ENCODE data around the gene UBAP2.
"Not testable (repeated sequence)": the region's sequence is repeated elsewhere in the genome, so short reads cannot be mapped to it uniquely, and the experiment has no call there.

UBAP2 gene

GRCh38 chr9:34049630-34050384 lies 1.1 kb upstream of the UBAP2 start:
- no peak for DNase-seq (ENCODE audit: low read depth in 4 of 4, low spot score in 1 of 4)

DNA sequence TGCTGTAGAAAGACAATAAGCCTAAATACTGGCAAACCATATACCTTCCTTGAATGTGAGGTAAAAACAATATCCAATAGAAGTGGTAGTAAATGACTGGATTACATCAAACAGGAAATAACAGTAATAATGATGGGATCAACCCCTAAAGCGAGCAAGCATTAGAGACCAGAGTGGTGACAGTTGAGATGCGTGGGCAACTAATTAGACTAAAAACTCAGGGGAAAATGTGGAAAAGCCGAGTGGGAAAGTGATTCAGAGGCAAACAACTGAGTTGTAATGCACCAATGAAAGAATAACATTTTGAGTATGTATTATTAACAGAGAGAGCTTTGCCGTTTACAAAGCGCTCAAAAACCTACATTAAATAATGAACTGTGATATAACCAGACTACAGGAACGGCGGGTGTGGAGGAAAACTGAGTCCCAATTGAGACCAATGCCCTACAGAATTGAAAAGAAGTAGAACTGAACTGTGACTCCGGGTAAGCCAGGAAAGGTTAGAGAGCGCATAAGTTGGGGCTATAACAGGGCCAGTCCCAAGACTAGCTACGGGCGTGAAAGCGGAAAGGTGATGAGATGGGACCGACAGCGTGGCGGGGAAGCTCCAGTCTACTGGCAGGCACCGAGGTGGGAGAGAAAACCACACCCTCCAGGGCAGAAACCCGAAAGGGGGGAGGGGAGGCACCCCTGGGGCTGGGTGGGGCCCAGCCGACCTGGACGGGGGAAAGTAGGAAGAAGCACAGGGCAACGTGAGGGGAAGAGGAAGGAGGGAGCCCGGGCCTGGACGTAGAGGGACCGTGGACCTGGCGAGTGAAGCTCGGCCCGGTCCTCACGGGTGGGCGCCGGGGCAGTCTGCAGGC lies 592 bp downstream of the UBAP2 start:
- DNase-seq (ENCODE audit: low read depth in 4 of 4, low spot score in 1 of 4): peak; percentile 15 to 62 (median 39)

DNA sequence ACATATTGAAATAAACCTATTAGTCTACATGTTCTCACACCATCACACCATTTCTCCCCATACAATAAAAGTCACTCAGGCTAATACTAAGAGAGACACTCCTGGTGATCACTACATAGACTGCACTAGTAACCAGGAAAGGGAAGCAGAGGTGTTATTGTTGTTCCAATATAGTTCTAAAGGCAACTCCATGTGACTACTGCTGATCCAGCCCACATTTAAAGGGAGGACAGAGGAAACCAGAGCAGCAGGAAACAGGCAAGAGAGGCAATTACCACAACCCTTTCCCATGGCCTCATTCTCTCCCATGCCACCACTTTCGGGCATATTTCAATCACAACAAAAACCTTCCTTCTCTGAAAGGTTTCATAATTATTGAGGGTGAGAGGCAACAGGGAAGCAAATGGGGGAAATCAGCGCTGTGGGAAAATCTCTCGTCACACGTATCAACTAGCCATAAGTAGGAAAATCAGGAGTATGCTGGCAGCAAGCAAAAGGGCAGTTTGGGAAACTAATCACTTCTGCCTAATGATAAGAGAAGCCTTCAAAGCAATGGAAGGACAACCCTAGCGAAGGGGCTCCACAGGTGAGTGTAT lies 1.8 kb downstream of the UBAP2 start:
- DNase-seq (ENCODE audit: low read depth in 4 of 4, low spot score in 1 of 4): no peak

- DNase-seq (ENCODE audit: low read depth in 4 of 4, low spot score in 1 of 4): no peak
Measured at GRCh38 chr9:34045903-34046302, 2.8 kb downstream of the UBAP2 start.

- not testable (repeated sequence) for DNase-seq (ENCODE audit: low read depth in 4 of 4, low spot score in 1 of 4)
Measured at GRCh38 chr9:34042074-34042473, 6.6 kb downstream of the UBAP2 start.

DNA sequence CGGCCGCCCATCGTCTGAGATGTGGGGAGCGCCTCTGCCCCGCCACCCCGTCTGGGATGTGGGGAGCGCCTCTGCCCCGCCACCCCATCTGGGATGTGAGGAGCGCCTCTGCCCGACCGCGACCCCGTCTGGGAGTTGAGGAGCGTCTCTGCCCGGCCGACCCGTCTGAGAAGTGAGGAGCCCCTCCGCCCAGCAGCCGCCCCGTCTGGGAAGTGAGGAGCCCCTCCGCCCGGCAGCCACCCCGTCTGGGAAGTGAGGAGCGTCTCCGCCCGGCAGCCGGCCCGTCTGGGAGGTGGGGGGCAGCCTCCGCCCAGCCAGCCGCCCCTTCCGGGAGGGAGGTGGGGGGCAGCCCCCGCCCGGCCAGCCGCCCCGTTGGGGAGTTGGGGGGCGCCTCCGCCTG lies 9.8 kb downstream of the UBAP2 start:
- not testable (repeated sequence) for DNase-seq (ENCODE audit: low read depth in 4 of 4, low spot score in 1 of 4)

GRCh38 chr9:34037626-34038025 lies 11.1 kb downstream of the UBAP2 start:
- DNase-seq (ENCODE audit: low read depth in 4 of 4, low spot score in 1 of 4): no peak

DNA sequence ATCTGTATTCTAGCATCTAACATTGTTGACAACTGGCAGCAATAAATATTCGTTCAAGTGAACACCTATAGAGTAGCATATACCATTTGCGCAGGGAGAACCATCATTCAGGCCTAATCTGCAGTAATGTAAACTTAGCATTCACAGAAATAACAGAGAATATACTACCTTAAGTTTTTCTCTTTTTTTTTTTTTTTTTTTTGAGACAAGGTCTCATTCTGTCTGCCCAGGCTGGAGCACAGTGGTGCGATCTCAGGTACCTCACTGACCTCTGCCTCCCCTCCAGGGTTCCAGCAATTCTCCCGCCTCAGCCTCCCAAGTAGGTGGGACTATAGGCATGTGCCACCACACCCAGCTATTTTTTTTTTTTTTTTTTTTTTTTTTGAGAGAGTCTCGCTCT lies 12.1 kb downstream of the UBAP2 start:
- no peak for DNase-seq (ENCODE audit: low read depth in 4 of 4, low spot score in 1 of 4)

DNA sequence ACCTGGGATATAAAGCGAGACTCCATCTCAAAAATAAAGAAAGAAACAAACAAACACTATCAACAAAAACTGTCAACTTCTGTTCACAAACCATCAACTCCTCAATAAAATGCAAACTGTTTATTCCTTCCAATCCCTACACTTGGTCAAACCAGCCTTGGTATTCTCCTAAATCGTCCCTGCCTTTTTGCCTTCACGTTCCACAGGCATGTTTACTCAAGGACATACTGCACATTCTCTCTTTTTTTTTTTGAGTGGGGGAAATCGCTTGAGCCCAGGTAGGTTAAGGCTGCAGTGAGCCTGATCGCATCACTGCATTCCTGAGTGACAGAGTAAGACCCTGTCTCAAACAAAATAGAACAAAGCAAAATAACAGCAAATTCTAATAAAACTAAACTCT lies 13.0 kb downstream of the UBAP2 start:
- DNase-seq (ENCODE audit: low read depth in 4 of 4, low spot score in 1 of 4): no peak

DNA sequence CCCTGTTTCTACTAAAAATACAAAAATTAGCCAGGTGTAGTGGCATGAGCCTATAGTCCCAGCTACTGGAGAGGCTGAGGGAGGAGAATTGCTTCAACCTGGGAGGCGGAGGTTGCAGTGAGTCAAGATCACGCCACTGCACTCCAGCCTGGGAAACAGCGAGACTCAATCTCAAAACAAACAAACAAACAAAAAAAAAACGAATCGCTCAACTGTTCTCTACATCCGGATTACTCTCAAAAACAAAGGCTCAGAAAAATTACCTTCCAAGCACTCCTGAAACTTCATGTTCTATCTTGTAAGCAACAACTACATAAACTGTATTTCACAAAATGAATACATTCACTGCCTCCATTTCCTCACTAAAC lies 14.0 kb downstream of the UBAP2 start:
- no peak for DNase-seq (ENCODE audit: low read depth in 4 of 4, low spot score in 1 of 4)

DNA sequence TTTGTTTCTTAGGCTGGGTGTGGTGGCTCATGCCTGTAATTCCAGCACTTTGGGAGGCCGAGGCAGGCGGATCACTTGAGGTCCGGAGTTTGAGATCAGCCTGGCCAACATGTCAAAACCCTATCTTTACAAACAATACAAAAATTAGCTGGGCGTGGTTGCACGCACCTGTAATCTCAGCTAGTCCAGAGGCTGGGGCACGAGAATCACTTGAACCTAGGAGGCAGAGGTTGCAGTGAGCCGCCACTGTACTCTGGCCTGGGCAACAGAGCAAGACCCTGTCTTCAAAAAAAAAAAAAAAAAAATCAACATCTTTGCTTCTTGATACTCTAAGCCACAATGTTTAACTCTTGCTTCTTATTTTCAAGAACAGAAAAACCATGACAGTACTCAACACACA lies 16.1 kb downstream of the UBAP2 start:
- DNase-seq (ENCODE audit: low read depth in 4 of 4, low spot score in 1 of 4): no peak

GRCh38 chr9:34027845-34028574 lies 20.7 kb downstream of the UBAP2 start:
- DNase-seq (ENCODE audit: low read depth in 4 of 4, low spot score in 1 of 4): no peak

GRCh38 chr9:34025811-34026210 lies 22.9 kb downstream of the UBAP2 start:
- no peak for DNase-seq (ENCODE audit: low read depth in 4 of 4, low spot score in 1 of 4)

DNA sequence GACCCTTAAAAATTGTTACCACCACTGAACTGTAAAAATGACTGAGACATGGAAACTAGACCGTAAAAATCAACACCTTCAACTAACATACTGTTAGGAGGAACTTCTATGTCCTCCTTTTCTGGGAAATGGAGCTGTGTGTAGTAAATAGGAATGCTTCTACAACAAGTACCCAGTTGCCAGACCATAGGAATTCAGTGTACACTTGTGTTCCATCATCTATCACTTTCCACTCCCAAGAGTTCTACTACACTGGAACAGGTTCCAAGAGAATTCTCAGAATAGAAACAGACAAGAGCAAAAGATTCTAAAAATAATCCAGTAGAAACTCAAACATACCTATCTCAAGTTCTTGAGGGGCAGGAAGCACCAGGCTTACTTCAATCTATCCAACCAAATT lies 23.6 kb downstream of the UBAP2 start:
- no peak for DNase-seq (ENCODE audit: low read depth in 4 of 4, low spot score in 1 of 4)

DNA sequence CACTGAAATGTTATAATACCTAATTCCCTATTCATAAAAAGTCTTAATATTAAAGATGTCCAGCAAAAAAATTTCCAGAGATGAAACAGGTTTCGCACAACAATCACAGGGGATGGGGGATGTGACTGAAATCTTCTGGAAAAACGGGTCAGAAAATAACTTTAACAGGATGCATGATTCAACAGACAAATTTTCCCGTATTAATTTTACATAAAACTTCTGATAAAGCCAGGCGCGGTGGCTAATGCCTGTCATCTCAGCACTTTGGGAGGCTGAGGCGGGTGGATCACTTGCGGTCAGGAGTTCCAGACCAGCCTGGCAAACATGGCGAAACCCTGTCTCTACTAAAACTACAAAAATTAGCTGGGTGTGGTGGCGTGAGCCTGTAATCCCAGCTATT lies 24.2 kb downstream of the UBAP2 start:
- not testable (repeated sequence) for DNase-seq (ENCODE audit: low read depth in 4 of 4, low spot score in 1 of 4)

DNA sequence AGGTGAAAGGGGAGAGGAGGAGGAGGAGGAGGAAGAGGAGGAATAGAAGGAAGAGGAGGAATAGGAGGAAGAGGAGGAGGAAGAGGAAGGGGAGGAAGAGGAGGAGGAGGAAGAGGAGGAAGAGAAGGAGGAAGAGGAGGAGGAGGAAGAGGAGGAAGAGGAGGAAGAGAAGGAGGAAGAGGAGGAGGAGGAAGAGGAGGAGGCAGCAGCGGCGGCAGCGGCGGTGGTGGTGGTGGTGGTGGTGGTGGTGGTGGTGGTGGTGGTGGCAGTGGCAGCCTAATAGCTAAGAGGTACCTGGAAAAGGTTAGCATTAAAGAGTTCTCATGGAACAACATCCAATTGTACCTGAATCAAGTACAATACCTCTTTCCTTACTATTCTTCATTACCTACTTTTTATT lies 32.5 kb downstream of the UBAP2 start:
- DNase-seq (ENCODE audit: low read depth in 4 of 4, low spot score in 1 of 4): no peak

GRCh38 chr9:34010979-34011378 lies 37.7 kb downstream of the UBAP2 start:
- DNase-seq (ENCODE audit: low read depth in 4 of 4, low spot score in 1 of 4): no peak

DNA sequence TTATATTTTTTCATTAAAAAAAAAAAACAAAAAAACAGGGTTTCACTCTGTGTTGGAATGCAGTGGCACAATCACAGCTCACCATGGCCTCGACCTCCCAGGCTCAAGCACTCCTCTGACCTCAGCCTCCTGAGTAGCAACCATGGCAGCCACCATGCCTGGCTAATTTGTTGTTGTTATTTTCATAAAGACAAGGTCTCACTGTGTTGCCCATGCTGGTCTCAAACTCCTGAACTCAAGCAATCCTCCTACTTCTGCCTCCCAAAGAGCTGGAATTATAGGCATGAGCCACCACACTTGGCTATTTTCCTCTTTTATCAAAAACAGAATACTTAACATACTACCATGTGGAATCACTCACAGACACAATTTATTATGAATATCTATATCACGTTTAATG lies 46.7 kb downstream of the UBAP2 start:
- no peak for DNase-seq (ENCODE audit: low read depth in 4 of 4, low spot score in 1 of 4)

DNA sequence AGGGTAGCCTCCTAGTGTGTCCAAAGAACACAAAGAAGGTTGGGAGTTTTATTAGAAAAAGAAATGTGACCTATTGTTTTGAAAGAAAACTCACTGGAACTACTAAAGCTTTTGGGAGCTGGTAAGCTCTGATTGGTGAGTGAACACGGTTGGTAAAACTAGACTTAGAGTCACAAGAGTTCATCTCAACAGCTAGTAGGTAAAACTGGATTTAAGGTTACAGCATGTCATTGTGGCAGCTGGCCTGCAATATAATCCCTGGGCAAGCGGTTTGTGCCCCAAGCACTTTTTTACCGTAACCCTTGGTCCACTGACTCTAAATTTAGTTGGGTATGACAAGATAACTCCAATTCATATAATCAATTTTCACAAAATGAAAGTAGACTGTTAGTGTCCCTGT lies 47.4 kb downstream of the UBAP2 start:
- no peak for DNase-seq (ENCODE audit: low read depth in 4 of 4, low spot score in 1 of 4)

DNA sequence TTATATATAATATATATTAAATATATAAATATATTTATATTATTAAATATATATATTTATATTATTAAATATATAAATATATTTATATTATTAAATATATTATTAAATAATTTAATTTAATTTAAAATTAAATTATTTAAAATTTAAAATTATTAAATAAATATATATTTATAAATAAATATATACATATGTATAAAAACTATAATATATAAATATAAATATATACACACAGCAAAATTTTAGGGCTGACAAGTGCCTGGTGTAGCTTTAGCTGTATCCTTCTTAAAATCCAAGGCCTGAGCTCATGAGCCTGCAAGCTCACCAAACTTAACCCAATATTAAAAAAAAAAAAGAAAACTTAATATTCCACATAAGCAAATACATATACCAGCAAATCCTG lies 53.2 kb downstream of the UBAP2 start:
- no peak for DNase-seq (ENCODE audit: low read depth in 4 of 4, low spot score in 1 of 4)

DNA sequence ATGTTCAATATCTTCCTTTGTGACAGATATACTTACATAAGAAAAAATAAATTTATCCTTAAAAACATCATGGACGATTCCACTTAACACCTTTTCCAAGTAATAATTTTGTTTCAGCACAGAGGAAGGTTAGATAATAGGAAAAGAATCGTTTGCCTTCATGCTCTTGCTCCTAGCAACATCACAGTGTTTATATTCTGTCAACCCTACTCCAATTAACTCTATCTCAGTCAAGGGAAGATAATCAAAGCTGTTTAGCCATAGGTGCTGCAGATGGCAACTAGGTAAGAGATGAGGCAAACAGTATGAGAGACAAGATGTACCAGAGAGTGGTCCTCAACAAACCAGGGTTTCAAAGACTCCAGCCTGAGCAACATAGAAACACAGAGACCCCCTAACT lies 55.6 kb downstream of the UBAP2 start:
- no peak for DNase-seq (ENCODE audit: low read depth in 4 of 4, low spot score in 1 of 4)

DNA sequence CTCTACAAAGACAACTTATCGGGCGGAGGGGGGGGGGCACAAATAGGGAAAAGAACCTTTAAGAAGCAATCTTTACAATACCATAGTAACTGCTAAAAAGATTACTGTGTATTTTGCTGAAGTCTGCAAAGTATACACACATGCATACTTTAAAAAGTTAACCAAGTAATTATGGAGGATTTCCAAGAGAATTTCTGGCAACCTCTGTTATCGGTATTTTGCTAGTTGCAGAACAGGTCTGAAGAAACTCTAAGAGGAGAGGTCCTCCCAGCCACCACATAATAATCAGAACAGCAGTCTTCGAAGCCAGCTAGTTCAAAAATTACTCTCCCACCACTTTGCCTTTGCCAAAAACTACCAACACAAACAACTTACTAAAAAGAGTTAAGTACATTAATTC lies 56.1 kb downstream of the UBAP2 start:
- DNase-seq (ENCODE audit: low read depth in 4 of 4, low spot score in 1 of 4): no peak
